ENCODE measurements around the gene VAV1. TPM values are rescaled to one million over a fixed set of nuclear protein-coding genes. Genes with fewer than 3 reads are reported as not detected.

The VAV1 gene
- total and polyA plus RNA-seq, 2 of the 8 experiments (the other 6 are each of a cell fraction or from before 2014, with no cell fraction given), result 0.21 to 0.22 TPM

- Histone ChIP-seq H4K5ac (ENCODE audit: insufficient read length, low read depth, low read length) (no peak overlapping the region), H2BK120ac (replicated peaks; ENCODE audit: low read depth, low read length) (no peak overlapping the region), H3K9ac (replicated peaks in 1 of 4; ENCODE audit: extremely low read depth in 1 of 4, low read depth in 3 of 4, low read length in 3 of 4) (no peak overlapping the region), H4K20me1 (replicated peaks in 1 of 2; ENCODE audit: control insufficient read depth in 1 of 2, insufficient read depth in 2 of 2, low read length in 2 of 2) (peaks cover 0 to 4% of the 10 kb centered on the region in 2 experiments), H3K9me3 (ENCODE audit: insufficient read depth in 2 of 2, low read depth in 1 of 2, low read length in 1 of 2) (peaks cover 73 to 82% of the 10 kb centered on the region in 2 experiments), H2BK12ac (ENCODE audit: low read depth, low read length) (no peak overlapping the region), H3K56ac (replicated peaks; ENCODE audit: insufficient read length, low read depth, low read length) (no peak overlapping the region), H3K79me2 (ENCODE audit: control insufficient read depth in 1 of 2, insufficient read depth in 2 of 2, low read length in 2 of 2) (no peaks in the 10 kb centered on the region), H4K91ac (replicated peaks; ENCODE audit: insufficient read length, low read length) (no peak overlapping the region), H3K14ac (ENCODE audit: insufficient read length) (no peak overlapping the region), H3K4me1 (replicated peaks in 1 of 4; ENCODE audit: control insufficient read depth in 3 of 4, insufficient read depth in 4 of 4, low read length in 3 of 4) (no peaks in the 10 kb centered on the region), H3K79me1 (ENCODE audit: low read depth, low read length) (no peaks in the 10 kb centered on the region), H3K27me3 (replicated peaks in 1 of 4; ENCODE audit: control insufficient read depth in 3 of 4, extremely low read depth in 1 of 4, insufficient read depth in 3 of 4, low read length in 3 of 4) (no peaks in the 10 kb centered on the region), H2BK5ac (ENCODE audit: low read depth, low read length) (no peak overlapping the region), H3K23me2 (ENCODE audit: low read depth, low read length) (peaks cover 5% of the 10 kb centered on the region; the same call in 1 of the 2 replicates), H2BK20ac (ENCODE audit: low read length) (no peak overlapping the region), H3K27ac (ENCODE audit: low read depth, low read length) (no peak overlapping the region), H3K36me3 (ENCODE audit: control insufficient read depth in 2 of 4, insufficient read depth in 4 of 4, low read length in 3 of 4) (no peaks in the 10 kb centered on the region; a peak in 1 of 8 replicates), H4K8ac (ENCODE audit: extremely low read depth, insufficient read depth, low read length) (no peak overlapping the region), H3K4me3 (ENCODE audit: extremely low read depth in 1 of 4, insufficient read depth in 2 of 4, low read depth in 3 of 4, low read length in 4 of 4) (no peak overlapping the region), H2AFZ (ENCODE audit: low read length) (no peak overlapping the region), H3K23ac (ENCODE audit: insufficient read length) (no peak overlapping the region), H2BK15ac (ENCODE audit: low read length) (no peak overlapping the region), H3K4ac (replicated peaks; ENCODE audit: insufficient read length, low read depth, low read length) (no peak overlapping the region), H2AK5ac (ENCODE audit: low read depth, low read length) (no peak overlapping the region), H3K4me2 (ENCODE audit: insufficient read depth in 1 of 2, low read depth in 2 of 2, low read length in 2 of 2) (no peak overlapping the region), H3K18ac (ENCODE audit: extremely low read depth, low read length) (no peak overlapping the region)
- DNase-seq (ENCODE audit: low read depth in 1 of 2, low spot score in 2 of 2), result no peak
- FAIRE-seq, result no peak
- WGBS, 2 experiments (ENCODE audit: extremely low coverage in 1 of 2, insufficient coverage in 1 of 2, insufficient read length in 1 of 2, insufficient replicate concordance in 2 of 2, low coverage in 1 of 2, low lambda C conversion rate in 2 of 2, missing lambda C conversion rate in 1 of 2), result 76% methylated on average over 8 of the region's 8 CpGs; no CpG with 5 or more reads in 1 of the 2 experiments
- ChIA-PET POLR2A (ENCODE audit: partially characterized antibody) (interaction anchor here (0.6 kb wide), 1 partner anchor 57 kb away, joined by 4 read pairs; no protein-coding TSS in a partner anchor), CTCF (ENCODE audit: partially characterized antibody) (interaction anchor here (0.6 to 1.2 kb wide), 2 partner anchors 520 to 763 kb away, joined by 3 read pairs; no protein-coding TSS in a partner anchor)
- TF ChIP-seq TAF1 (IDR thresholded peaks at IDR 0.05; ENCODE audit: low read depth, low read length) (no peak), JUND (IDR thresholded peaks at IDR 0.05; ENCODE audit: low read length) (no peak), SP1 (IDR thresholded peaks at IDR 0.05; ENCODE audit: low read depth, low read length) (no peak), BACH1 (IDR thresholded peaks at IDR 0.05; ENCODE audit: low read length) (no peak), TBP (IDR thresholded peaks at IDR 0.05; ENCODE audit: low read depth, low read length) (no peak), KDM5A (IDR thresholded peaks at IDR 0.05; ENCODE audit: low read length) (no peak), MAX (IDR thresholded peaks at IDR 0.05) (no peak), RAD21 (IDR thresholded peaks at IDR 0.05 in 1 of 2, conservative IDR thresholded peaks at IDR 0.05 in 1 of 2; ENCODE audit: low read depth in 2 of 2, low read length in 2 of 2) (no peak), CTCF (IDR thresholded peaks at IDR 0.05; ENCODE audit: control extremely low read depth in 1 of 3, insufficient read depth in 1 of 3, low read depth in 1 of 3, low read length in 3 of 3) (no peak), NRF1 (IDR thresholded peaks at IDR 0.05; ENCODE audit: low read depth, low read length) (no peak), BRCA1 (IDR thresholded peaks at IDR 0.05; ENCODE audit: low read depth, low read length) (no peak), EP300 (IDR thresholded peaks at IDR 0.05; ENCODE audit: borderline replicate concordance in 1 of 2, low read depth in 2 of 2, low read length in 2 of 2) (no peak)
Observed at GRCh38 chr19:6890938-6891337, 118.4 kb downstream of the VAV1 start.

Data from H1 (cell line).